Brain microvascular endothelial cell (primary cell): ENCODE results near the gene CDH4.

ENCODE experiments used
- DNase-seq: peaks from one replicate; pipeline ENCODE4 v3.0.0-alpha.2; 2020
- H3K27ac ChIP-seq: fragments of 250-450 bp; sonication (Bioruptor Pico); 2 replicates; pipeline ENCODE4 v1.5.1; 2020; ENCODE audit warnings: mild to moderate bottlenecking, moderate library complexity
- H3K27me3 ChIP-seq: fragments of 250-450 bp; sonication (Bioruptor Pico); replicated peaks from 2 replicates; pipeline ENCODE4 v1.5.1; 2020; ENCODE audit warnings: mild to moderate bottlenecking
- H3K36me3 ChIP-seq: fragments of 250-450 bp; sonication (Bioruptor Pico); replicated peaks from 2 replicates; pipeline ENCODE4 v1.5.1; 2020; ENCODE audit warnings: mild to moderate bottlenecking
- H3K4me3 ChIP-seq: 2 replicates; pipeline ENCODE4 v1.5.1; 2011; ENCODE audit warnings: low read depth, mild to moderate bottlenecking, control low read depth, low read length, moderate library complexity
- in situ Hi-C: cut with HindIII; loops from 2 replicates; pipeline ENCODE4 v1.10.0; 2017; ENCODE audit warnings: low sequenced_read_pairs, low pct_ligation_motif_present
- TF ChIP-seq, protein P1 (sequence below): IDR thresholded peaks from 2 replicates; pipeline ENCODE4 v1.5.1; 2011; ENCODE audit warnings: low read depth, mild to moderate bottlenecking, moderate library complexity, low read length, control low read depth, inconsistent platforms; ENCODE audit errors: missing control alignments

The CDH4 gene

DNA sequence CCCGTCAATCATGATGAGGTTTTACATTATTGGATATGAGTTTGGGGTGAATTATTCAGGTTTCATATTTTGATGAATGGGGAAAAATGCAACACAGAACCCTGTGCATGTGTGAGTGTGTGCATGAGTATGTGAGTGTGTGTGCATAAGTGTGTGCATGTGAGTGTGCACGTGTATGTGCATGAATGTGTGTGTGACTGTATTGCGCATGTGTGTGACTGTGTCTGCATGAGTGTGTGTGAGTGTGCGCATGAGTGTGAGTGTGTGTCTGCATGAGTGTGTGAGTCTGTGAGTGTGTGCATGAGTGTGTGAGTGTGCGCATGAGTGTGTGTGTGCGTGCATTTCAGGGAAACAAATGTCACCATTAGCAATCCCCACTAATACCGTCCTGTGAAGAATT is 18.5 kb upstream of the CDH4 start:
- TF ChIP-seq, protein P1, sequence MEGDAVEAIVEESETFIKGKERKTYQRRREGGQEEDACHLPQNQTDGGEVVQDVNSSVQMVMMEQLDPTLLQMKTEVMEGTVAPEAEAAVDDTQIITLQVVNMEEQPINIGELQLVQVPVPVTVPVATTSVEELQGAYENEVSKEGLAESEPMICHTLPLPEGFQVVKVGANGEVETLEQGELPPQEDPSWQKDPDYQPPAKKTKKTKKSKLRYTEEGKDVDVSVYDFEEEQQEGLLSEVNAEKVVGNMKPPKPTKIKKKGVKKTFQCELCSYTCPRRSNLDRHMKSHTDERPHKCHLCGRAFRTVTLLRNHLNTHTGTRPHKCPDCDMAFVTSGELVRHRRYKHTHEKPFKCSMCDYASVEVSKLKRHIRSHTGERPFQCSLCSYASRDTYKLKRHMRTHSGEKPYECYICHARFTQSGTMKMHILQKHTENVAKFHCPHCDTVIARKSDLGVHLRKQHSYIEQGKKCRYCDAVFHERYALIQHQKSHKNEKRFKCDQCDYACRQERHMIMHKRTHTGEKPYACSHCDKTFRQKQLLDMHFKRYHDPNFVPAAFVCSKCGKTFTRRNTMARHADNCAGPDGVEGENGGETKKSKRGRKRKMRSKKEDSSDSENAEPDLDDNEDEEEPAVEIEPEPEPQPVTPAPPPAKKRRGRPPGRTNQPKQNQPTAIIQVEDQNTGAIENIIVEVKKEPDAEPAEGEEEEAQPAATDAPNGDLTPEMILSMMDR: no peak
- Histone ChIP-seq H3K27me3 (no peaks in the 10 kb centered on the region), H3K36me3 (no peaks in the 10 kb centered on the region), H3K27ac (no peak overlapping the region), H3K4me3 (no peak overlapping the region)
- no peak for DNase-seq
- in situ Hi-C loops: no loop called here

DNA sequence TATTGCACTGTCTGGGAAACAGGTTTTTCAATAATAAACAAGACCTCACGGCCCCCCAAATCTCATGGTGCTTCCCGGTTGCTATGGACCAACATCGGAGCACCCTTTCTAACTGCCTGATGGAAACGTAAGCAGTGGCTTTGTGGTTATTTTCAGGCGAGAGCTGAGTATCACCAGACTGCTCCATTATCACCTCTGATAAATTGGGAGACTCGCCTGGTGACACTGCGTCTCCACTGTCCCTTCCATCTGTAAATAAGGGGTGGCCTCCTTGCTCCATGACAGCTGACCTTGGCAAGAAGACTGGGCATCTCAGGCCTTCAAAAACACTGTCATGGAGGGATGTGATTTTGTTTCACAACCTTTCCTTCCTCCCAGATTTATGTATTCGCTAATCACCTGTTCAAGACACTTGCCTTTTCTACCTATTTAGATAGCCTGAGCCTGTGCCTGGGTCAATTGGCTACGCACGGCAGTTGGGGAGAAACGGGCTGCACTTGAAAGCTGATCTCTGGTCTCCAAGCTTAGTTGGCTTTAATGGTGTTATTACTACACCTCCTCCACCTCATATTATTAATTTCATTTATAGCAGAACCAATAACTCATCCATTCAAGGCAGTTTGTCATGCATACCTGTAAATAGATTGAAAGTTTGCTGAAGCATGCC is 17.7 kb upstream of the CDH4 start:
- DNase-seq: no peak
- H3K27me3 ChIP-seq: no peaks in the 10 kb centered on the region
- no peak overlapping the region for H3K4me3 ChIP-seq
- TF ChIP-seq, protein P1: no peak
- no peaks in the 10 kb centered on the region for H3K36me3 ChIP-seq
- in situ Hi-C loops: no loop called here
- H3K27ac ChIP-seq: no peak overlapping the region

DNA sequence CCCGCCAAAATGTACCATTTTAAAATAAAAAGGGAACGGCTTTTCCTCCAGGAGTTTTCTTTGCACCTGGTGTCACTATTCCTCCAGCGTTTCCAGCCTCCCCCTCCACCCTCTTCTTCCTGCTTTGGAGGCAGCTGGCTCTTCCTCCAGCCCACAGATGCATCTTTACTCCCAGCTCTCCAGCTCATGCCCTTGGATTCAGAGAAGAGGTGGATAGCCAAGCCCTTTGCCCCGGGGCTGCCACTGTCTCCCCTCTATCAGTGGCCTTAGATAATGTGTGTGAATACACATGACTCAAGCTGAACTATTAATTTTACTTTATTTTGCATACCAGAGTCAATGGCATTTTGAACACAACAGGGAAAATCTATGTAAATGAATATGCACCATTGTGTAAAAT is 15.3 kb upstream of the CDH4 start:
- DNase-seq: no peak
- TF ChIP-seq, protein P1: no peak
- Histone ChIP-seq H3K4me3 (no peak overlapping the region), H3K27me3 (no peaks in the 10 kb centered on the region), H3K36me3 (no peaks in the 10 kb centered on the region), H3K27ac (no peak overlapping the region)
- in situ Hi-C loops: no loop called here

DNA sequence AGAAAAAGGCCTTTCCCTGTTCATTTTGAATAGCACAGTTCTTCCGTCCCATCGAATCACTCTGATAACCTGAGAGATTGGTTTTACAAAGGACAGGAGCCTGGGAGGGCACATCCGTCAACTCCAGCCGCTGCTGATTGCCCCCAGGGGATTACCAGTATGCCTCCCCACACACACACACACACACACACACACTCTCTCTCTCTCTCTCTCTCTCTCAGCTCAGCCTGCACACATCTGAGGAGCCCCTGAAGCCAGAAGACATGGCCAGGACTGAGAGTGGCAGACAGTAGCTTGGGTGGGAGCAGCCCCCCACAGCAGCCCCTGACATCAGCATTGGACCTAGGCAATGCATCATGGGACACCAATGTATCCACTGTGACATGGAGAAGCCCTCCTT is 13.2 kb upstream of the CDH4 start:
- DNase-seq: no peak
- no peaks in the 10 kb centered on the region for H3K27me3 ChIP-seq
- no peak overlapping the region for H3K4me3 ChIP-seq
- TF ChIP-seq, protein P1: no peak
- no peak overlapping the region for H3K27ac ChIP-seq
- no peaks in the 10 kb centered on the region for H3K36me3 ChIP-seq
- in situ Hi-C loops: no loop called here

DNA sequence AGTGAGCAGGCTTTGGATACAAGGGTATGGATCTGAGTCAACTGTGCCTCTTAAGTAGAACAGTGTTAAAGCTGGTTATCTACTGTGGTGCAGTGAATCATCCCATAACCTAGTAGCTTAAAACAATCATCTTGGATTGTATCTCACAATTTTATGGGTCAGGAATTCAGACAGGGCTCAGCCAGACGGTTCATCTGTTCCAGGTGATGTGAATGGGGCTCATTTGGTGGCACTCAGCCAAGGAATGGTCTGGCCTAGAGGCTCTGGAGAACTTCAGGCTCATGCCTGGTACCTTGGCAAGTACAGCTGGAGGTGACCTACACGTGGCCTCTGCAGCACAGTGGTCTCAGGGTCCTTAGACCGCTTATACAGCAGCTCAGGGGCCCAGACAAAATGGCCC is 11.2 kb upstream of the CDH4 start:
- DNase-seq: no peak
- in situ Hi-C loops: no loop called here
- Histone ChIP-seq H3K27me3 (no peaks in the 10 kb centered on the region), H3K27ac (no peak overlapping the region), H3K4me3 (no peak overlapping the region), H3K36me3 (no peaks in the 10 kb centered on the region)
- TF ChIP-seq, protein P1: no peak

DNA sequence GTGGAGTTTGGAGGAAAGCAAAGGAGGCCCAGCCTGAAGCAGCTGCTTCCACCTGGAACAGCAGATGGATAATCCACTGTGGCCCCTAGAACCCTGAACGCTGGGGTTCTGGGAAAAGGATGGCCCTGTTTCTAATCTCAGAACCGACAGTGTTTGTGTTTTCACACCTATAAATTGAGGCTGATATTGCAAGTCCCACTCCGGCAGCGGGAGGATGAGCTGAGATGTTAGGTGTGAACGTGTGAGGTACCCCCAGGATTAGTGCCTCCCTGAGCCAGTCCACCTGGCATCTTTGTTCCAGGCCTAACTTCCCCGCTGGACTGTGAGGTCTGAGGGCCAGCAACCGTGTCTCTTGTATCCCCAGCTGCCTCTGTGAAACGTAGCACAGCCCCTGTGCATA is 7.8 kb upstream of the CDH4 start:
- no peak overlapping the region for H3K27ac ChIP-seq
- DNase-seq: no peak
- H3K36me3 ChIP-seq: no peaks in the 10 kb centered on the region
- peaks cover 2% of the 10 kb centered on the region for H3K27me3 ChIP-seq
- TF ChIP-seq, protein P1: no peak
- in situ Hi-C loops: no loop called here
- no peak overlapping the region for H3K4me3 ChIP-seq
